Measurements from ENCODE around the gene CD86. TPM values are rescaled to one million over a fixed set of nuclear protein-coding genes. Genes with fewer than 3 reads are reported as not detected.

Gene CD86
- total RNA-seq, 1 donor from 2014 or later, result not detected

DNA sequence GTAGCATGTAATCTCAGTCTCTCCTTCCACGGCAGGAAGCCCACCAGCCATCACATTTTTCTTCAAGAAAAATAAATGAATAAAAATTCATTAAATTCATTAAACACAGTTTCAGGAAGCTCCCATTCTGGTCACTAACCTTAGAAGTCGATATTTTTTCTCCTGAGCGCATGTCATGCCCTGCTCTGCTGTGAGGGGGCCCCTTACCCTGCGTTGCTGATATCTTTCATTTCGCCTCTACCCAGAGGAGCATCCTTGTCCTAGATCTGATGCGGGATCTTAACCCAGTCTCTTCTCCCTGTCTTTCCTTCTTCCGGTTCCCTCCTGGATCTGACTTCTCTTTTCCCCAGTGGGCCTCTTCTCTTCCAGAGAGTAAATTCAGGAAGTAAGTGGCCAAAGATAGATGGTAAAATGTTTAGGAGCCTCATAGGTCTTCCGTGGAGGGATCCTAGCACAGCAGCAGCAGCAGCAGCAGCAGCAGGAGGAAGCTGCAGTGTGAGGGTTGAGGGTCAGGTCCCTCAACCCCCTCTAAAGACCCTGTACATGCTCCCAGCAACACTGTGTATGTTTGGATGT, 31.7 kb upstream of the CD86 start:
- Histone ChIP-seq H3K27me3 (ENCODE audit: control insufficient read depth, insufficient read depth, low read length) (no peaks in the 10 kb centered on the region), H3K4me3 (ENCODE audit: low read depth, low read length) (no peak overlapping the region), H3K36me3 (ENCODE audit: control insufficient read depth, insufficient read depth, low read length) (no peaks in the 10 kb centered on the region)
- DNase-seq (ENCODE audit: low read depth), result no peak
- TF ChIP-seq, protein P1, sequence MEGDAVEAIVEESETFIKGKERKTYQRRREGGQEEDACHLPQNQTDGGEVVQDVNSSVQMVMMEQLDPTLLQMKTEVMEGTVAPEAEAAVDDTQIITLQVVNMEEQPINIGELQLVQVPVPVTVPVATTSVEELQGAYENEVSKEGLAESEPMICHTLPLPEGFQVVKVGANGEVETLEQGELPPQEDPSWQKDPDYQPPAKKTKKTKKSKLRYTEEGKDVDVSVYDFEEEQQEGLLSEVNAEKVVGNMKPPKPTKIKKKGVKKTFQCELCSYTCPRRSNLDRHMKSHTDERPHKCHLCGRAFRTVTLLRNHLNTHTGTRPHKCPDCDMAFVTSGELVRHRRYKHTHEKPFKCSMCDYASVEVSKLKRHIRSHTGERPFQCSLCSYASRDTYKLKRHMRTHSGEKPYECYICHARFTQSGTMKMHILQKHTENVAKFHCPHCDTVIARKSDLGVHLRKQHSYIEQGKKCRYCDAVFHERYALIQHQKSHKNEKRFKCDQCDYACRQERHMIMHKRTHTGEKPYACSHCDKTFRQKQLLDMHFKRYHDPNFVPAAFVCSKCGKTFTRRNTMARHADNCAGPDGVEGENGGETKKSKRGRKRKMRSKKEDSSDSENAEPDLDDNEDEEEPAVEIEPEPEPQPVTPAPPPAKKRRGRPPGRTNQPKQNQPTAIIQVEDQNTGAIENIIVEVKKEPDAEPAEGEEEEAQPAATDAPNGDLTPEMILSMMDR (IDR thresholded peaks at IDR 0.05; ENCODE audit: insufficient read depth, low read length, poor library complexity, severe bottlenecking), result no peak

DNA sequence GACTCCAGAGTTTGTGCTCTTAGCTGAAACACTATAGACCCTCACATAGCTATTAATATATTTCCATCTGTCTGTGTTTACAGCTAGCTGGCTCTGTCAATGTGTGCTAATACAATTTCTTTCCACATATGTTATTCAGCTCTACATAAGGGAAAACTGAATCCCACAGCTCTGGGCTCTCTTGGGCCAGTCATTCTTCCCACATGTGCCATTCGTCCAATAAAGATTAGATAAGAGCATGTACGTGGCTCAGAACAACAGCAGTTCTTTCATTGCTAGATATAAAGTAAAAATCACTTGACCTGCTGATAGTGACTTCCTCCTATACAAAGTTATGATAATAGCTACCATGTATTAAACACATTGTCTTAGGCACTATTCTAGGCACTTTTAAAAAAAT, 30.4 kb upstream of the CD86 start:
- TF ChIP-seq, protein P1 (IDR thresholded peaks at IDR 0.05; ENCODE audit: insufficient read depth, low read length, poor library complexity, severe bottlenecking), result no peak
- no peak overlapping the region for H3K4me3 ChIP-seq (ENCODE audit: low read depth, low read length)
- H3K36me3 ChIP-seq (ENCODE audit: control insufficient read depth, insufficient read depth, low read length), result no peaks in the 10 kb centered on the region
- no peaks in the 10 kb centered on the region for H3K27me3 ChIP-seq (ENCODE audit: control insufficient read depth, insufficient read depth, low read length)
- no peak for DNase-seq (ENCODE audit: low read depth)

DNA sequence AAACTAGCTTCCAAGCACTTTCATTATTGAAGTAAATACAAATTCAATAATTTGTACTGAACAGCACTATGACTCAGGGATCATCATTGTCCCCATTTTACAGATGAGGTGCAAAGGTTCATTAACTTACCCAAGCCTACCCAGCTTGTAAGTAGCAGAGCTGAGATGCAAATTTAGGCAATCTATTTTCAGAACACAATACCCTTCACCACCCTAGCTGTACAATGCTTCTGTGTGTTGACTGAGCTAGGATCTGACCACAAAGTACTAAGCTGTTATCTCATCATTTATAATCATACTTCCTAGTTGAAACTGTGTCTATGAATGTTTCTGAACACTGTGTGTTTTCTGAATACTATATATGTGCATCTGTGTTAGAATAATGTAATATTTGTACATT, 29.9 kb upstream of the CD86 start:
- no peak overlapping the region for H3K4me3 ChIP-seq (ENCODE audit: low read depth, low read length)
- H3K27me3 ChIP-seq (ENCODE audit: control insufficient read depth, insufficient read depth, low read length), result no peaks in the 10 kb centered on the region
- TF ChIP-seq, protein P1 (IDR thresholded peaks at IDR 0.05; ENCODE audit: insufficient read depth, low read length, poor library complexity, severe bottlenecking), result no peak
- no peaks in the 10 kb centered on the region for H3K36me3 ChIP-seq (ENCODE audit: control insufficient read depth, insufficient read depth, low read length)
- DNase-seq (ENCODE audit: low read depth), result no peak

DNA sequence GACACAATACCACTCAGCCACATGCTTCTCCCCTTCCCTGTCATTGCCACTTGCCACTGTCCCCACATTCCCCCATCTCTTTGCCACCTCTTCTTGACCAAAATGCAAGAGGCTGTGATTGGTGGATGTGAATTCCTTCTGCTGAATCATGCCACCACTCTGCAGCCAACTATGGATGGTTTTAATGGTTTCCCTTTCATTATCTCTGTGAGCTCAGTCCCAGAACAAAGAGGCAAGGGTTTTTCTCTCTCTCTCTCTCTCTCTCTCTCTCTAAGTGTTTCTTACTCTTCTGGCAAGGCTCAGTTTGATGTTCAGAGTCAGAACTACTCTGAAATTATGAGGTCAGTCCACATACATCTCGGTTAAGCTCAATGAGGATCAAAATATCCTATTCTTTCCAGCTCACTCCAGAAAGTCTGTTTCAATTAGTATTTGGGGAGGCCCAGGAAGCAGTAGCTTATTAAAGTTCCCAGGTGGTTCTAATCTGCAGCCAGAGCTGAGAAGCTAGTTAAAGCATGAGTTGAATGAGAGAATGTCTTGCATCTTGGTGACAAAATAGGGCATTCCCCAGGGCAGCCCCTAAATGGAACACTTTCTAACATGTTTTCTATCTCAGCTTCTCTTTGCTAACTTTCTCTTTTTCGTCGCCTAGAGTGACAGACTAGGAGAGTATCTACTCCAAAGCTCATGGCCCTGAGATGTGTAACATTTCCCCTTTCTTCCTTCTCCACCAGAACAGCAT, 24.6 kb upstream of the CD86 start:
- H3K27me3 ChIP-seq (ENCODE audit: control insufficient read depth, insufficient read depth, low read length), result no peaks in the 10 kb centered on the region
- DNase-seq (ENCODE audit: low read depth), result no peak
- H3K36me3 ChIP-seq (ENCODE audit: control insufficient read depth, insufficient read depth, low read length), result no peaks in the 10 kb centered on the region
- TF ChIP-seq, protein P1 (IDR thresholded peaks at IDR 0.05; ENCODE audit: insufficient read depth, low read length, poor library complexity, severe bottlenecking), result no peak
- no peak overlapping the region for H3K4me3 ChIP-seq (ENCODE audit: low read depth, low read length)

DNA sequence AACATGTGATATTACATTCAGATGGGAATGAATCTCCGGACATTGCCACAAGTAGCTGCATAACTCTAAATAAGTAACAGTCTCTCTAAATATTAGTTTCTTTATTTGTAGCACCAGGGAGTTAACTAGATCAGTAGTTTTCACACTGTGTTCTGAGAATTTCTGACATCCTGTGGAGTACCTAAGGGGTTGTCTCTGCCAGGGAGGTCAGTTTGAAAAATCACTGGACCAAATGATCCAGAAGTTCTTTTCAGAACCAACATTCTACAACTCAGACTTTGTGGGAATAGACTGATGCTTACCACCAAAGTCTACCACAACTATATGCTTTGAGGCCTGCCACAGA, 24.1 kb upstream of the CD86 start:
- no peak overlapping the region for H3K4me3 ChIP-seq (ENCODE audit: low read depth, low read length)
- TF ChIP-seq, protein P1 (IDR thresholded peaks at IDR 0.05; ENCODE audit: insufficient read depth, low read length, poor library complexity, severe bottlenecking), result no peak
- no peaks in the 10 kb centered on the region for H3K27me3 ChIP-seq (ENCODE audit: control insufficient read depth, insufficient read depth, low read length)
- no peak for DNase-seq (ENCODE audit: low read depth)
- H3K36me3 ChIP-seq (ENCODE audit: control insufficient read depth, insufficient read depth, low read length), result no peaks in the 10 kb centered on the region

DNA sequence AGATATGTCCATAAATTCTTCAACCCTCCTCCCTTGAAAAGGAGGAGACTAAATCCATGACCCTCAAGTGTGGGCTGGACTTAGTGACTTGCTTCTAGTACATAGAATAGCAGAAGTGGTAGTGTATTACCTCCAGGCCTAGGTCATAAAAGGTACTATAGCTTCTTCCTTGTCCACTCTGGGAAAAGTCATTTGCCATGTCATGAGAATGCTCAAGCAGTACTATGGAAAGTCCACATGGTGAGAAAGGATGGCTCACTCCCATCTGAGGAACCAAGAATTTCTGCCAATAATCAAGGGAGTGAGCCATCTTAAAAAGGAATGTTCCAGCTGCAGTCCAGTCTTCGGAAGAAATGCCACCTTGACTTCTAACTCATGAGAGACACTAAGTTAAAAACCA, 22.6 kb upstream of the CD86 start:
- Histone ChIP-seq H3K36me3 (ENCODE audit: control insufficient read depth, insufficient read depth, low read length) (no peaks in the 10 kb centered on the region), H3K27me3 (ENCODE audit: control insufficient read depth, insufficient read depth, low read length) (no peaks in the 10 kb centered on the region), H3K4me3 (ENCODE audit: low read depth, low read length) (no peak overlapping the region)
- no peak for DNase-seq (ENCODE audit: low read depth)
- TF ChIP-seq, protein P1 (IDR thresholded peaks at IDR 0.05; ENCODE audit: insufficient read depth, low read length, poor library complexity, severe bottlenecking), result no peak

All from kidney epithelial cell (primary cell).